Smooth muscle cell (in vitro differentiated cells): ENCODE results near the gene CHKA. TPM values are rescaled to one million over a fixed set of nuclear protein-coding genes. Genes with fewer than 3 reads are reported as not detected.

Experiments used
- DNase-seq: peaks from one replicate; lab custom pipeline; 2025; ENCODE audit not compliant: unreplicated experiment; lab: John Stamatoyannopoulos, UW
- H2AFZ ChIP-seq: fragments of 200-600 bp; sonication (generic); 2 replicates; pipeline ENCODE4 v1.6.0; 2016; ENCODE audit warnings: antibody characterized with exemption, low read depth, mild to moderate bottlenecking
- H3F3A ChIP-seq: fragments of 200-600 bp; sonication (generic); 2 replicates; pipeline ENCODE4 v1.6.0; 2017; ENCODE audit warnings: antibody characterized with exemption, low read depth
- H3K27ac ChIP-seq: fragments of 200-600 bp; sonication (generic); 2 replicates; pipeline ENCODE4 v1.5.1; 2016; ENCODE audit warnings: low read depth, mild to moderate bottlenecking
- H3K27me3 ChIP-seq: fragments of 200-600 bp; sonication (generic); 2 replicates; pipeline ENCODE4 v1.6.1; 2016; ENCODE audit warnings: low read depth, mild to moderate bottlenecking
- H3K36me3 ChIP-seq: fragments of 200-600 bp; sonication (generic); 2 replicates; pipeline ENCODE4 v1.5.1; 2016; ENCODE audit warnings: low read depth
- H3K4me1 ChIP-seq: fragments of 200-600 bp; sonication (generic); 2 replicates; pipeline ENCODE4 v1.5.1; 2016; ENCODE audit warnings: low read depth
- H3K4me2 ChIP-seq: fragments of 200-600 bp; sonication (generic); 2 replicates; pipeline ENCODE4 v1.6.0; 2016; ENCODE audit warnings: mild to moderate bottlenecking
- H3K4me3 ChIP-seq: fragments of 200-600 bp; sonication (generic); 2 replicates; pipeline ENCODE4 v1.5.1; 2016; ENCODE audit warnings: mild to moderate bottlenecking
- H3K79me2 ChIP-seq: fragments of 200-600 bp; sonication (generic); 2 replicates; pipeline ENCODE4 v1.6.0; 2016; ENCODE audit warnings: low read depth, mild to moderate bottlenecking
- H3K9ac ChIP-seq: fragments of 200-600 bp; sonication (generic); 2 replicates; pipeline ENCODE4 v1.6.0; 2016; ENCODE audit warnings: low read depth
- H3K9me3 ChIP-seq: fragments of 200-600 bp; sonication (generic); replicated peaks from 2 replicates; pipeline ENCODE4 v1.5.1; 2016; ENCODE audit warnings: low read depth
- H4K20me1 ChIP-seq: fragments of 200-600 bp; sonication (generic); 2 replicates; pipeline ENCODE4 v1.6.0; 2016; ENCODE audit warnings: low read depth
- WGBS: methylation state at CpG from one replicate; pipeline ENCODE4 v1.1.7; 2016; ENCODE audit warnings: low lambda C conversion rate; 5-methylcytosine and 5-hydroxymethylcytosine counted together
- polyA plus RNA-seq: library from polyadenylated mRNA; unstranded; fragments of >200 nt; fragmentation: Nextera tagmentation; extraction: Ambion mirVana; gene quantifications from 2 replicates; pipeline ENCODE4 v1.2.1, GENCODE V29; 2016
- total RNA-seq: library from RNA; depleted of rRNA; stranded (reverse); fragments of >200 nt; gene quantifications from 2 replicates; pipeline ENCODE4 v1.2.3, GENCODE V29; 2014
- TF ChIP-seq, protein P1 (sequence below): fragments of 200-600 bp; sonication (generic); IDR thresholded peaks from 2 replicates; pipeline ENCODE4 v1.5.1; 2017; ENCODE audit warnings: borderline replicate concordance, mild to moderate bottlenecking, antibody characterized with exemption; ENCODE audit not compliant: insufficient read depth, poor library complexity, severe bottlenecking

CHKA gene
- total and polyA plus RNA-seq, 2 experiments from 2014 or later, result 19.9 to 31.1 TPM

GRCh38 chr11:68017980-68018729, 103.0 kb downstream of the CHKA start:
- H3K9ac ChIP-seq, result no peak overlapping the region
- DNase-seq, result no peak
- H4K20me1 ChIP-seq, result no peaks in the 10 kb centered on the region
- peaks cover 3% of the 10 kb centered on the region for H3K4me1 ChIP-seq
- no peaks in the 10 kb centered on the region for H3K27me3 ChIP-seq
- no peaks in the 10 kb centered on the region for H3F3A ChIP-seq
- no peaks in the 10 kb centered on the region for H3K79me2 ChIP-seq
- no peak overlapping the region for H2AFZ ChIP-seq
- H3K4me2 ChIP-seq, result no peak overlapping the region
- 88% methylated on average over 27 of the region's 27 CpGs for WGBS
- no peak overlapping the region for H3K4me3 ChIP-seq
- H3K27ac ChIP-seq, result no peak overlapping the region
- H3K9me3 ChIP-seq, result no peaks in the 10 kb centered on the region
- H3K36me3 ChIP-seq, result no peaks in the 10 kb centered on the region
- TF ChIP-seq, protein P1, sequence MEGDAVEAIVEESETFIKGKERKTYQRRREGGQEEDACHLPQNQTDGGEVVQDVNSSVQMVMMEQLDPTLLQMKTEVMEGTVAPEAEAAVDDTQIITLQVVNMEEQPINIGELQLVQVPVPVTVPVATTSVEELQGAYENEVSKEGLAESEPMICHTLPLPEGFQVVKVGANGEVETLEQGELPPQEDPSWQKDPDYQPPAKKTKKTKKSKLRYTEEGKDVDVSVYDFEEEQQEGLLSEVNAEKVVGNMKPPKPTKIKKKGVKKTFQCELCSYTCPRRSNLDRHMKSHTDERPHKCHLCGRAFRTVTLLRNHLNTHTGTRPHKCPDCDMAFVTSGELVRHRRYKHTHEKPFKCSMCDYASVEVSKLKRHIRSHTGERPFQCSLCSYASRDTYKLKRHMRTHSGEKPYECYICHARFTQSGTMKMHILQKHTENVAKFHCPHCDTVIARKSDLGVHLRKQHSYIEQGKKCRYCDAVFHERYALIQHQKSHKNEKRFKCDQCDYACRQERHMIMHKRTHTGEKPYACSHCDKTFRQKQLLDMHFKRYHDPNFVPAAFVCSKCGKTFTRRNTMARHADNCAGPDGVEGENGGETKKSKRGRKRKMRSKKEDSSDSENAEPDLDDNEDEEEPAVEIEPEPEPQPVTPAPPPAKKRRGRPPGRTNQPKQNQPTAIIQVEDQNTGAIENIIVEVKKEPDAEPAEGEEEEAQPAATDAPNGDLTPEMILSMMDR, result no peak

DNA sequence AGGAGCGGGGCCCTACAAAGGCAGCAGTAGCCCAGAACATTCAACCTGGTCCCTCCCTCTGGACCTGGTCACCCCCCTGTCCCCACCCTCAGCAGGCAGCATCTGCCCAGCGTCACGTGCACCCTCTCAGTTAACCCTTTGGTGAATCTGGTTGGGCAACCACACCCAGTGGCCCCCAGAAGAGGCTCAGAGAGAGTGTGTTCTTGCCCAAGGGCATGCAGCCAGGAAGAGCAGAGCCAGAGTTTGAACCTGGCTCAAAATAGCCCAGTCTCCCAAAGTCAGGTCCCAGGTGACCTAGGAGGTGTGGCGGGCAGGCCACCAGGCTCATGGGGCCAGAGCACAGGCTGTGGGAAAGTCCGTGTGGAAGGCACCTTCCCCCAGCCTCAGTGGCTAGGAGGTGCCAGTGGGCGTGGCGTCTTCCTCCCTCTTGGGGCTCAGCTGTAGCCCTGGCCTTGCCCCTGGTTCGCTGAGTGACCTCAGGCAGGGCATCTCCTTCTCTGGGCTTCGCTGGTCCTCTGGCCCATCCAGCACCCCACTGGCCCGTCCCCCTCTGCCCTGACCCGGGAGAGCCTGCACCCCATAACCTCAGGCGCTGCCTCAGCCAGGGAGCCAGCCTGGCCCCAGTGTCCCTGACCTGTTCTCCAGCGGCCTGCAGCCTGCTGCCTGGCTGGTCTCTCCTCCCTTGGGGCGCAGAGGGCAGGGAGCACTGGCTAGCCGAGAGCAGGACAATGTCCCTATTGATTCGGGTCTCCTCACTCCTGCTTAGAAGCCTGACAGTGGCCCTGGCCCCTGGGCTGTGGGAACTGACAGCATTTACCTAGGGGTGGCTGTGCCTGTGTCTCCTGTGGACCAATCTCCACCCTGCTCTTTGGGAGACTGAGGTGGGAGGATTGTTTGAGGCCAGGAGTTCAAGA, 104.0 kb downstream of the CHKA start:
- no peak overlapping the region for H3K27ac ChIP-seq
- TF ChIP-seq, protein P1, result no peak
- no peaks in the 10 kb centered on the region for H3K36me3 ChIP-seq
- no peak overlapping the region for H3K9ac ChIP-seq
- no peak overlapping the region for H3K4me2 ChIP-seq
- no peak overlapping the region for H3K4me3 ChIP-seq
- H3K79me2 ChIP-seq, result no peaks in the 10 kb centered on the region
- H2AFZ ChIP-seq, result no peak overlapping the region
- H3K9me3 ChIP-seq, result no peaks in the 10 kb centered on the region
- H3K4me1 ChIP-seq, result peaks cover 3% of the 10 kb centered on the region
- no peak for DNase-seq
- no peaks in the 10 kb centered on the region for H4K20me1 ChIP-seq
- H3F3A ChIP-seq, result no peaks in the 10 kb centered on the region
- H3K27me3 ChIP-seq, result no peaks in the 10 kb centered on the region
- 74% methylated on average over 16 of the region's 16 CpGs for WGBS

DNA sequence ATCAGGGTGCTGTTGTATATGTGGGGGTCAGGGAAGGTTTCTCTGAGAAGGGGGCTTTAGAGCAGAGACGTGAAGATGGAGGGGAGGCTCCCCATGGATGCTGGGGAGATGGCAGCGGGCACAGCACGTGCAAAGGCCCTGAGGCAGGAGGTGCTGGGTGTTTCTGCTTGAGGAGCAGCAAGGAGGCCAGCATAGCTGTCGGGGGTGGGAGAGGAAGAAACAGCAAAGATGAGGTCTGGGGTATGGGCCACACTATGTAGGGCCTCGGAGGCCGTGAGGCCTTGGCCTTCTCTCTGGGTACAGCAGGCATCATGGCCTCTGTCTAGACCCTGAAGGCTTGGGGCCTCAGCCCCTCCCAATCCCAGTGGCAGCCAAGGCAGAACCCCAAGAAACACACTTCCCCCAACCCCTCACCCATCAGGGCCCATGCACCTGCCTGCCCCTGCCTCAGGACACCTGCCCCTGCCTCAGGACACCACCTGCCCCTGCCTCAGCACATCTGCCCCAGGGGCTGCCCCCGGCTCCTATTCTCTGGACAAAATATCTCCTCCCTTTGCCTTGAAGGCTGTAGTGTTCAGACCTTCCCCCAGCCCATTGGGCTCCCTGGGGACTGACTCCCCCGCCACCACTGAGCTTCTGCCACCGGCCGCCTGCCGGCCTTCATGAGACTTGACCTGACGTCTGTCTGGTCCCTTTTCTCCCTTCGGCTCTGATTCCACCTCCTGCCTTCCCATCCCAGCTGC, 104.9 kb downstream of the CHKA start:
- Histone ChIP-seq H3K27me3 (no peaks in the 10 kb centered on the region), H3K27ac (no peak overlapping the region), H3K79me2 (no peaks in the 10 kb centered on the region), H3K4me1 (peaks cover 3% of the 10 kb centered on the region), H4K20me1 (no peaks in the 10 kb centered on the region), H3K9me3 (no peaks in the 10 kb centered on the region), H3K9ac (no peak overlapping the region), H3K4me3 (no peak overlapping the region), H3K36me3 (no peaks in the 10 kb centered on the region), H3F3A (no peaks in the 10 kb centered on the region), H3K4me2 (no peak overlapping the region), H2AFZ (no peak overlapping the region)
- TF ChIP-seq, protein P1, result no peak
- no peak for DNase-seq
- 78% methylated on average over 13 of the region's 13 CpGs for WGBS
